Pancreas (tissue), 10 donors: ENCODE results near the gene NDUFAF8. TPM values are rescaled to one million over a fixed set of nuclear protein-coding genes. Genes with fewer than 3 reads are reported as not detected.

ENCODE experiments used
- ATAC-seq, 4 donors: fragments of 200-7000 bp; cut with Tn5 transposase; one replicate each; pipeline versions ENCODE4 v1.8.0 to v1.9.1; 2020; ENCODE audit warnings: mild to moderate bottlenecking in 4 of 4, moderate library complexity in 4 of 4
- DNase-seq, 6 donors: peaks; one replicate each; pipeline ENCODE4 v3.0.0-alpha.2; 2020
- FAIRE-seq: peaks from 2 replicates; lab custom pipeline; 2012; peaks lifted over from hg19 to GRCh38; lab: Jason Lieb, UNC
- H3K27ac ChIP-seq, 4 donors: fragments of 200-600 bp; sonication (generic); 1 replicate in 3 of 4; 2 replicates in 1 of 4; pipeline versions ENCODE4 v1.5.0 to v1.8.0; 2020
- H3K27me3 ChIP-seq, 4 donors: fragments of 200-600 bp; one replicate each; pipeline ENCODE4 v1.8.0; 2021
- H3K36me3 ChIP-seq, 3 donors: fragments of 200-600 bp; sonication (generic) in 1 of 3; one replicate each; pipeline versions ENCODE4 v1.5.0 to v1.8.0; 2020 to 2021
- H3K4me1 ChIP-seq, 3 donors: fragments of 200-600 bp; one replicate each; pipeline ENCODE4 v1.8.0; 2021
- H3K4me3 ChIP-seq, 4 donors: fragments of 200-600 bp; sonication (generic) in 2 of 4; one replicate each; pipeline versions ENCODE4 v1.5.0 to v1.8.0; 2020 to 2021
- H3K9me3 ChIP-seq, 4 donors: fragments of 200-600 bp; one replicate each; pipeline ENCODE4 v1.8.0; 2021
- CTCF ChIP-seq, 4 donors: fragments of 200-600 bp; sonication (generic) in 3 of 4; IDR thresholded peaks; one replicate each; pipeline versions ENCODE4 v1.5.0 to v1.8.0; 2021; ENCODE audit warnings: antibody characterized with exemption in 4 of 4
- WGBS, 2 donors: extraction: QIAGEN DNeasy Blood & Tissue Kit; methylation state at CpG; one replicate each; pipeline ENCODE4 v1.1.7; 2013; 5-methylcytosine and 5-hydroxymethylcytosine counted together
- intact Hi-C, 3 donors: fragments of 100-400 bp; cut with DNase I; formaldehyde crosslinking; loops; one replicate each; pipeline versions ENCODE4 v1.11.1 to v1.14.2; 2022
- polyA plus RNA-seq, 2 donors: library from polyadenylated mRNA; stranded (reverse); fragments of 200-250 nt; gene quantifications; one replicate each; pipeline ENCODE4 v1.2.3, GENCODE V29; 2013
- total RNA-seq, 6 donors: library from RNA; stranded (reverse); fragmentation: NEBNext Ultra II Directional in 4 of 6; extraction: Animal tissue kit (Norgen Biotek cat#: 25700) in 4 of 6; gene quantifications; one replicate each; pipeline versions ENCODE4 v1.2.1 to v1.2.4, GENCODE V29; 2021 to 2023
- donor health status: healthy with polysubstance abuse.
- donor health status: DM: no; HTN: no; CAD: no; lungs with moderate emphysema.
- donor health status: DM: no; HTN: no; CAD: no.
- donor health status: control.
- donor health status: control.
- donor health status: Bipolar disorder and iron deficiency.
- donor health status: DM: yes; HTN: yes; CAD: no.
- donor health status: DM: no; HTN: no; CAD: no.
- donor health status: DM: no; HTN: no; CAD: no.
- donor health status: DM: yes; HTN: yes; CAD: no.

Gene NDUFAF8
- total and polyA plus RNA-seq, 8 donors: 17.5 to 34.1 (median 21.9) TPM

DNA sequence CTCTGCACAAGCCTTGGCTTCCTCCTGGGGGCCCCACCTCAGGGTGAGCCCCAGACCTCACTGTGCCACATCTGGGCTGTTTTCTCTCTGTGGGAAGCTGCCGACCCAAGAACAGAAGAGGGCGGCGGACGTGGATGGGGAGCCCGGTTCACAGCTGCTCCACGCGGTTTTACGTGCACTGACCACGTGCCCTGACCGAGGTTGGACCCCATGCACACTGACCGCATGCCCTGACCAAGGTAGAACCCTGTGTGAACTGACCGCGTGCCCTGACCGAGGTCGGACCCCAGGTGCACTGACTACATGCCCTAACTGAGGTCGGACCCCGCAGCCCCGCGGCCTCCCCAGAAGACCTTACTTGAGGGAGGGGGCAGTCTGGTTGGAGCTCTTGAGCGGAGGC lies 36.0 kb upstream of the NDUFAF8 start:
- DNase-seq: peak in 1 of 6 donors; percentile 68
- Histone ChIP-seq H3K9me3 (no peaks in the 10 kb centered on the region), H3K27ac (no peak overlapping the region), H3K4me1 (no peaks in the 10 kb centered on the region), H3K4me3 (no peak overlapping the region), H3K27me3 (no peaks in the 10 kb centered on the region), H3K36me3 (no peaks in the 10 kb centered on the region)
- intact Hi-C loops: loop anchor here in 1 of 3 donors (5.0 kb wide), 1 partner anchor 61 kb away; no protein-coding TSS in a partner anchor
- 94% methylated on average over 20 of the region's 20 CpGs for WGBS, 2 donors
- no peak for ATAC-seq
- TF ChIP-seq CTCF (IDR thresholded peaks at IDR 0.05): no peak
- no peak for FAIRE-seq

DNA sequence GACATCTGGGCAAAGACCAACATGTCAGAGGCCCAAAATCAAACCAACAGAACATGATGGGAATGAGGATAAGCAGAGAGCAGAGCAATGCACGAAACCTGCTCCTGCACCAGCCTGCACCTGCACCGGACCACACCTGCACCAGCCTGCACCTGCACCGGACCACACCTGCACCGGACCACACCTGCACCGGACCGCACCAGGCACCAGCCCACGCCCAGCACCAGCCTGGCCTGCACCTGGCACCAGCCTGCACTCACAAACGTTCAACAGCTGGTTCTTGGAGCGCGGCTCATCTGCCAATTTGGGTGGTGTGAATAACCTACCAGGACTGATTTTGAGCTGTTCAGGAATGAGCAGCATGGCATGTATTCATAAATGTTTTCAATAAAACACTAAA lies 34.5 kb upstream of the NDUFAF8 start:
- peak in 1 of 6 donors; percentile 34 for DNase-seq

GRCh38 chr17:81206166-81206565 lies 33.0 kb upstream of the NDUFAF8 start:
- H3K4me3 ChIP-seq: no peak overlapping the region
- intact Hi-C loops: no loop called here
- no peak for ATAC-seq
- TF ChIP-seq CTCF (IDR thresholded peaks at IDR 0.05): no peak
- WGBS, 2 donors: 77 to 85% methylated on average over 4 of the region's 4 CpGs
- H3K27me3 ChIP-seq: no peaks in the 10 kb centered on the region
- DNase-seq: peak in 1 of 6 donors; percentile 24
- no peaks in the 10 kb centered on the region for H3K9me3 ChIP-seq
- no peaks in the 10 kb centered on the region for H3K36me3 ChIP-seq
- H3K27ac ChIP-seq: no peak overlapping the region
- FAIRE-seq: no peak
- no peaks in the 10 kb centered on the region for H3K4me1 ChIP-seq

More for the DNA sequence above, 34.5 kb upstream of the NDUFAF8 start:
- WGBS, 2 donors: 84 to 87% methylated on average over 10 of the region's 10 CpGs
- H3K9me3 ChIP-seq: no peaks in the 10 kb centered on the region
- ATAC-seq (no peak), FAIRE-seq (no peak)
- intact Hi-C loops: loop anchor here in 1 of 3 donors (5.0 kb wide), 1 partner anchor 62 kb away; no protein-coding TSS in a partner anchor
- no peak overlapping the region for H3K4me3 ChIP-seq
- no peaks in the 10 kb centered on the region for H3K4me1 ChIP-seq
- no peak overlapping the region for H3K27ac ChIP-seq
- no peaks in the 10 kb centered on the region for H3K36me3 ChIP-seq
- no peak for TF ChIP-seq CTCF (IDR thresholded peaks at IDR 0.05)
- no peaks in the 10 kb centered on the region for H3K27me3 ChIP-seq

DNA sequence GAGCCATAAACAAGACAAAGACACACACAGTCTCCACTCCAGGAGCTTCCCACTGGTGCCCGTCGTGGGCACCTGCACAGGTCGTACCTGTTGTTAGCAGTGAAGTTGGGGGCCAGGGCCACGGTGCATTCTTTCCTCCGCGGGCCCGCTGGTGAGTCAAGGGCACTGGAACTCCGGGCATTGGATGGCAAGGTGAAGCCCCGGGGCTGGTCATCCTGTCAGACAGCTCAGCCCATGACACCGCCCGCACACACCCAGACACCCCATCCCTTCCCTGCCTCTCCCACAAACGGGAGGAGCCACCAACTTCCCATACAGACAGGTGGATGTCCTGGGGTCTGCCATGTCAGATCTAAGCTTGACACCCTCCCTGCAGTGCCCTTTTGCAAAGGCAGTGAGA lies 32.5 kb upstream of the NDUFAF8 start:
- H3K4me3 ChIP-seq: no peak overlapping the region
- H3K4me1 ChIP-seq: no peaks in the 10 kb centered on the region
- peak in 1 of 6 donors; percentile 55 for DNase-seq
- FAIRE-seq: no peak
- H3K27me3 ChIP-seq: no peaks in the 10 kb centered on the region
- TF ChIP-seq CTCF (IDR thresholded peaks at IDR 0.05): no peak
- H3K27ac ChIP-seq: no peak overlapping the region
- intact Hi-C loops: no loop called here
- no peaks in the 10 kb centered on the region for H3K36me3 ChIP-seq
- 85 to 91% methylated on average over 10 to 12 of the region's 12 CpGs for WGBS, 2 donors
- H3K9me3 ChIP-seq: no peaks in the 10 kb centered on the region
- no peak for ATAC-seq
